H1 (cell line): ENCODE results near the gene CRYBB2. TPM values are rescaled to one million over a fixed set of nuclear protein-coding genes. Genes with fewer than 3 reads are reported as not detected.

Source experiments
- CTCF ChIA-PET: fragments of 300-600 bp; sonication (Branson Sonifier 250); formaldehyde crosslinking; loops from one replicate; lab custom pipeline; 2021; ENCODE audit not compliant: partially characterized antibody; lab: Charles Lee
- POLR2A ChIA-PET: fragments of 300-600 bp; sonication (Branson Sonifier 250); formaldehyde crosslinking; loops from one replicate; lab custom pipeline; 2021; ENCODE audit warnings: inconsistent platforms; ENCODE audit not compliant: partially characterized antibody; lab: Charles Lee
- DNase-seq, 2 experiments: peaks; one replicate each; pipeline versions ENCODE4 v3.0.0 to v3.0.0-alpha.2; 2010 to 2022; ENCODE audit warnings: low spot score in 2 of 2, low read depth in 1 of 2, mixed read lengths in 1 of 2
- FAIRE-seq: peaks from 2 replicates; lab custom pipeline; 2011; peaks lifted over from hg19 to GRCh38; lab: Jason Lieb, UNC
- H2AFZ ChIP-seq: 2 replicates; pipeline ENCODE4 v1.8.1; 2012; ENCODE audit warnings: low read length, inconsistent platforms
- H2AK5ac ChIP-seq: 2 replicates; pipeline ENCODE4 v1.6.1; 2013; ENCODE audit warnings: low read depth, low read length
- H2BK120ac ChIP-seq: replicated peaks from 2 replicates; pipeline ENCODE3; 2013; ENCODE audit warnings: low read depth, low read length, inconsistent platforms
- H2BK12ac ChIP-seq: 2 replicates; pipeline ENCODE4 v1.6.1; 2013; ENCODE audit warnings: low read depth, low read length
- H2BK15ac ChIP-seq: 2 replicates; pipeline ENCODE4 v1.6.1; 2013; ENCODE audit warnings: low read length
- H2BK20ac ChIP-seq: 2 replicates; pipeline ENCODE4 v1.6.1; 2013; ENCODE audit warnings: low read length
- H2BK5ac ChIP-seq: 2 replicates; pipeline ENCODE4 v1.6.1; 2013; ENCODE audit warnings: low read depth, low read length
- H3K14ac ChIP-seq: 2 replicates; pipeline ENCODE4 v1.6.1; 2013; ENCODE audit warnings: inconsistent platforms; ENCODE audit not compliant: insufficient read length
- H3K18ac ChIP-seq: 2 replicates; pipeline ENCODE4 v1.6.1; 2013; ENCODE audit warnings: low read length; ENCODE audit errors: extremely low read depth
- H3K23ac ChIP-seq: 2 replicates; pipeline ENCODE4 v1.6.1; 2013; ENCODE audit warnings: inconsistent platforms; ENCODE audit not compliant: insufficient read length
- H3K23me2 ChIP-seq: 2 replicates; pipeline ENCODE4 v1.6.1; 2013; ENCODE audit warnings: low read depth, low read length
- H3K27ac ChIP-seq: 2 replicates; pipeline ENCODE4 v1.6.1; 2011; ENCODE audit warnings: low read depth, low read length, inconsistent platforms
- H3K27me3 ChIP-seq, 4 experiments: replicated peaks in 1 of 4; 1 replicate in 1 of 4; 2 replicates in 3 of 4; pipeline versions ENCODE4 v1.6.1 to v1.8.1; 2011 to 2013; ENCODE audit warnings: low read length in 3 of 4, mild to moderate bottlenecking in 3 of 4, inconsistent platforms in 2 of 4, mixed read lengths in 2 of 4, moderate library complexity in 1 of 4; ENCODE audit not compliant: control insufficient read depth in 3 of 4, insufficient read depth in 3 of 4; ENCODE audit errors: extremely low read depth in 1 of 4
- H3K36me3 ChIP-seq, 4 experiments: 2 replicates each; pipeline versions ENCODE4 v1.6.1 to v1.8.1; 2011 to 2013; ENCODE audit warnings: mild to moderate bottlenecking in 4 of 4, low read length in 3 of 4, moderate library complexity in 2 of 4, control low read depth in 1 of 4, inconsistent platforms in 1 of 4; ENCODE audit not compliant: insufficient read depth in 4 of 4, control insufficient read depth in 2 of 4
- H3K4ac ChIP-seq: replicated peaks from 2 replicates; pipeline ENCODE3; 2013; ENCODE audit warnings: low read length, low read depth, mixed read lengths, inconsistent platforms; ENCODE audit not compliant: insufficient read length
- H3K4me1 ChIP-seq, 4 experiments: replicated peaks in 1 of 4; 1 replicate in 1 of 4; 2 replicates in 3 of 4; pipeline versions ENCODE4 v1.6.1 to v1.8.1; 2011 to 2013; ENCODE audit warnings: low read length in 3 of 4, inconsistent platforms in 2 of 4, mixed read lengths in 1 of 4; ENCODE audit not compliant: insufficient read depth in 4 of 4, control insufficient read depth in 3 of 4
- H3K4me2 ChIP-seq, 2 experiments: 2 replicates each; pipeline versions ENCODE4 v1.6.1 to v1.8.1; 2011 to 2013; ENCODE audit warnings: low read depth in 2 of 2, low read length in 2 of 2, control low read depth in 1 of 2, inconsistent platforms in 1 of 2, mild to moderate bottlenecking in 1 of 2; ENCODE audit not compliant: insufficient read depth in 1 of 2
- H3K4me3 ChIP-seq, 4 experiments: fragments of 200-600, 300-600 bp in 1 of 4; sonication (generic), shearing (Covaris generic), sonication (Bioruptor Twin) in 1 of 4; 2 replicates each; pipeline versions ENCODE4 v1.5.1 to v1.8.1; 2011 to 2016; ENCODE audit warnings: low read length in 4 of 4, low read depth in 3 of 4, control low read depth in 2 of 4, inconsistent platforms in 2 of 4, mild to moderate bottlenecking in 2 of 4, mixed read lengths in 1 of 4, moderate library complexity in 1 of 4; ENCODE audit not compliant: insufficient read depth in 2 of 4; ENCODE audit errors: extremely low read depth in 1 of 4
- H3K56ac ChIP-seq: replicated peaks from 2 replicates; pipeline ENCODE3; 2013; ENCODE audit warnings: low read depth, mild to moderate bottlenecking, mixed read lengths, low read length, inconsistent platforms; ENCODE audit not compliant: insufficient read length
- H3K79me1 ChIP-seq: 2 replicates; pipeline ENCODE4 v1.6.1; 2013; ENCODE audit warnings: low read depth, low read length, control low read depth
- H3K79me2 ChIP-seq, 2 experiments: 2 replicates each; pipeline versions ENCODE4 v1.6.1 to v1.8.1; 2012 to 2013; ENCODE audit warnings: low read length in 2 of 2, mild to moderate bottlenecking in 2 of 2, inconsistent platforms in 1 of 2; ENCODE audit not compliant: insufficient read depth in 2 of 2, control insufficient read depth in 1 of 2
- H3K9ac ChIP-seq, 4 experiments: replicated peaks in 1 of 4; 1 replicate in 1 of 4; 2 replicates in 3 of 4; pipeline versions ENCODE4 v1.6.1 to v1.8.1; 2011 to 2013; ENCODE audit warnings: low read depth in 3 of 4, low read length in 3 of 4, control low read depth in 2 of 4, mild to moderate bottlenecking in 2 of 4, moderate library complexity in 2 of 4, inconsistent platforms in 1 of 4; ENCODE audit errors: extremely low read depth in 1 of 4
- H3K9me3 ChIP-seq, 2 experiments: 2 replicates each; pipeline versions ENCODE4 v1.6.1 to v1.8.1; 2012 to 2013; ENCODE audit warnings: mild to moderate bottlenecking in 2 of 2, moderate library complexity in 2 of 2, control low read depth in 1 of 2, inconsistent platforms in 1 of 2, low read depth in 1 of 2, low read length in 1 of 2, mixed read lengths in 1 of 2; ENCODE audit not compliant: insufficient read depth in 2 of 2
- H4K20me1 ChIP-seq, 2 experiments: replicated peaks in 1 of 2; 2 replicates each; pipeline versions ENCODE3 to v1.8.1; 2011 to 2013; ENCODE audit warnings: inconsistent platforms in 2 of 2, low read length in 2 of 2, mild to moderate bottlenecking in 1 of 2; ENCODE audit not compliant: insufficient read depth in 2 of 2, control insufficient read depth in 1 of 2
- H4K5ac ChIP-seq: 2 replicates; pipeline ENCODE4 v1.6.1; 2013; ENCODE audit warnings: low read length, low read depth, mixed read lengths, inconsistent platforms; ENCODE audit not compliant: insufficient read length
- H4K8ac ChIP-seq: 2 replicates; pipeline ENCODE4 v1.8.0; 2013; ENCODE audit warnings: mild to moderate bottlenecking, moderate library complexity, low read length, inconsistent platforms; ENCODE audit not compliant: insufficient read depth; ENCODE audit errors: extremely low read depth
- H4K91ac ChIP-seq: replicated peaks from 2 replicates; pipeline ENCODE3; 2013; ENCODE audit warnings: low read length, mixed read lengths, inconsistent platforms; ENCODE audit not compliant: insufficient read length
- BCL11A ChIP-seq, 2 experiments: IDR thresholded peaks; one replicate each; pipeline ENCODE4 v1.6.1; 2011; ENCODE audit warnings: low read depth in 2 of 2, low read length in 2 of 2, mild to moderate bottlenecking in 2 of 2
- CTBP2 ChIP-seq: IDR thresholded peaks from 2 replicates; pipeline ENCODE4 v1.7.0; 2011; ENCODE audit warnings: borderline replicate concordance, mild to moderate bottlenecking, moderate library complexity, mixed read lengths, low read length; ENCODE audit not compliant: insufficient read depth, insufficient read length
- FOSL1 ChIP-seq: IDR thresholded peaks from 2 replicates; pipeline ENCODE4 v1.6.1; 2011; ENCODE audit warnings: mild to moderate bottlenecking, low read depth, low read length, moderate library complexity; ENCODE audit not compliant: insufficient read depth
- HDAC6 ChIP-seq: IDR thresholded peaks from one replicate; pipeline ENCODE4 v1.7.1; 2012; ENCODE audit warnings: low read depth, mild to moderate bottlenecking, inconsistent platforms, low read length, moderate library complexity
- JUND ChIP-seq: IDR thresholded peaks from 2 replicates; pipeline ENCODE4 v1.6.1; 2011; ENCODE audit warnings: mild to moderate bottlenecking, improper control_type of control experiment, low read length
- POLR2AphosphoS5 ChIP-seq: IDR thresholded peaks from 2 replicates; pipeline ENCODE4 v1.6.1; 2011; ENCODE audit warnings: low read depth, low read length
- SRF ChIP-seq: IDR thresholded peaks from 2 replicates; pipeline ENCODE4 v1.6.1; 2011; ENCODE audit warnings: mild to moderate bottlenecking, low read depth, low read length, moderate library complexity
- TAF7 ChIP-seq: optimal IDR thresholded peaks from 2 replicates; pipeline ENCODE3; 2011; ENCODE audit warnings: low read depth, mild to moderate bottlenecking, inconsistent platforms, low read length, moderate library complexity, borderline replicate concordance
- ZNF274 ChIP-seq: IDR thresholded peaks from 2 replicates; pipeline ENCODE4 v1.7.0; 2012; ENCODE audit warnings: low read length, borderline replicate concordance; ENCODE audit errors: extremely low read depth
- WGBS, 2 experiments: shearing (Covaris generic) in 1 of 2; methylation state at CpG; one replicate each; pipeline versions ENCODE4 v1.1.6 to v1.1.7; 2013 to 2015; ENCODE audit warnings: low lambda C conversion rate in 2 of 2, mixed read lengths in 2 of 2, inconsistent platforms in 1 of 2, low coverage in 1 of 2, missing lambda C conversion rate in 1 of 2; ENCODE audit not compliant: insufficient replicate concordance in 2 of 2, insufficient coverage in 1 of 2, insufficient read length in 1 of 2; ENCODE audit errors: extremely low coverage in 1 of 2, missing lambda C conversion rate in 1 of 2; 5-methylcytosine and 5-hydroxymethylcytosine counted together
- polyA plus RNA-seq, 7 experiments: library from polyadenylated mRNA; depleted of rRNA in 3 of 7; stranded (reverse) in 5 of 7; unstranded in 2 of 7; fragments of >200 nt in 5 of 7; fragments of 200-250 nt in 2 of 7; gene quantifications; 1 replicate in 5 of 7; 2 replicates in 1 of 7; 4 replicates in 1 of 7; pipeline versions ENCODE4 v1.2.1 to v1.2.3, GENCODE V29; 2011 to 2013; ENCODE audit warnings: missing spikeins in 2 of 7, mixed read lengths in 2 of 7
- total RNA-seq: library from RNA; stranded (reverse); fragmentation: NEBNext Ultra II Directional; extraction: Animal tissue kit (Norgen Biotek cat#: 25700); gene quantifications from 2 replicates; pipeline ENCODE4 v1.2.1, GENCODE V29; 2021
- TF ChIP-seq, protein P1 (sequence below): IDR thresholded peaks from 2 replicates; pipeline ENCODE4 v1.6.1; 2011; ENCODE audit warnings: low read depth, mild to moderate bottlenecking, low read length; ENCODE audit not compliant: insufficient read depth

The CRYBB2 gene
- total and polyA plus RNA-seq, 2 of the 8 experiments (the other 6 are each of a cell fraction or from before 2014, with no cell fraction given), result 0.12 TPM; not detected in 1

GRCh38 chr22:25192406-25192805, 27.0 kb upstream of the CRYBB2 start:
- Histone ChIP-seq H3K79me1 (no peaks in the 10 kb centered on the region), H4K5ac (no peak overlapping the region), H2BK15ac (no peak overlapping the region), H4K8ac (peak overlapping the region; percentile 14; the same call in 1 of the 2 replicates), H3K56ac (no peak overlapping the region), H2BK5ac (no peak overlapping the region), H3K14ac (no peak overlapping the region), H3K18ac (no peak overlapping the region), H3K79me2 (no peaks in the 10 kb centered on the region), H3K4ac (no peak overlapping the region), H3K27me3 (no peaks in the 10 kb centered on the region), H3K4me2 (no peak overlapping the region), H3K27ac (no peak overlapping the region), H2AK5ac (no peak overlapping the region), H2BK12ac (no peak overlapping the region), H2AFZ (no peak overlapping the region), H4K20me1 (peaks cover 0 to 2% of the 10 kb centered on the region in 2 experiments), H2BK120ac (no peak overlapping the region), H2BK20ac (no peak overlapping the region), H3K4me3 (no peak overlapping the region), H3K9ac (no peak overlapping the region), H3K9me3 (no peaks in the 10 kb centered on the region; a peak in 1 of 4 replicates), H3K4me1 (no peaks in the 10 kb centered on the region), H3K36me3 (peaks cover 0 to 6% (median 3%) of the 10 kb centered on the region in 4 experiments; a peak in 3 of 8 replicates), H4K91ac (no peak overlapping the region), H3K23me2 (no peaks in the 10 kb centered on the region), H3K23ac (no peak overlapping the region)
- POLR2A ChIA-PET, result no interaction called here
- DNase-seq (no peak), FAIRE-seq (no peak)
- TF ChIP-seq BCL11A (IDR thresholded peaks at IDR 0.05; ENCODE audit: low read depth in 2 of 2, low read length in 2 of 2) (no peak), POLR2AphosphoS5 (no peak), TAF7 (no peak), JUND (no peak), FOSL1 (no peak), SRF (no peak), CTBP2 (no peak), ZNF274 (no peak), HDAC6 (no peak)
- TF ChIP-seq, protein P1, sequence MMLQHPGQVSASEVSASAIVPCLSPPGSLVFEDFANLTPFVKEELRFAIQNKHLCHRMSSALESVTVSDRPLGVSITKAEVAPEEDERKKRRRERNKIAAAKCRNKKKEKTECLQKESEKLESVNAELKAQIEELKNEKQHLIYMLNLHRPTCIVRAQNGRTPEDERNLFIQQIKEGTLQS, result no peak
- 97% methylated on average over 12 of the region's 12 CpGs; no CpG with 5 or more reads in 1 of the 2 experiments for WGBS, 2 experiments
- CTCF ChIA-PET, result interaction anchor here (2.0 kb wide), 1 partner anchor 10 kb away, joined by 5 read pairs; no protein-coding TSS in a partner anchor
